ENCODE measurements around the gene FAM168A.

FAM168A gene

GRCh38 chr11:73554671-73555320 is 43.1 kb downstream of the FAM168A start:
- no peak for DNase-seq

- peak; percentile 9 for DNase-seq
Measured at GRCh38 chr11:73553266-73553665, 44.6 kb downstream of the FAM168A start.

- no peak for DNase-seq
Measured at GRCh38 chr11:73551677-73552076, 46.2 kb downstream of the FAM168A start.

- no peak for DNase-seq
Measured at GRCh38 chr11:73549376-73549775, 48.5 kb downstream of the FAM168A start.

- DNase-seq = no peak
Measured at GRCh38 chr11:73547706-73548595, 50.0 kb downstream of the FAM168A start.

GRCh38 chr11:73542175-73542574 is 55.7 kb downstream of the FAM168A start:
- no peak for DNase-seq

- no peak for DNase-seq
Measured at GRCh38 chr11:73539506-73540084, 58.3 kb downstream of the FAM168A start.

- DNase-seq = no peak
Measured at GRCh38 chr11:73538381-73538872, 59.5 kb downstream of the FAM168A start.

- DNase-seq = no peak
Measured at GRCh38 chr11:73537969-73538368, 59.9 kb downstream of the FAM168A start.

GRCh38 chr11:73536961-73537360 is 61.0 kb downstream of the FAM168A start:
- DNase-seq = no peak

GRCh38 chr11:73532310-73532709 is 65.6 kb downstream of the FAM168A start:
- DNase-seq = no peak

- no peak for DNase-seq
Measured at GRCh38 chr11:73531386-73531785, 66.5 kb downstream of the FAM168A start.

- no peak for DNase-seq
Measured at GRCh38 chr11:73530109-73530508, 67.8 kb downstream of the FAM168A start.

- DNase-seq = no peak
Measured at GRCh38 chr11:73529204-73529530, 68.7 kb downstream of the FAM168A start.

- DNase-seq = no peak
Measured at GRCh38 chr11:73528483-73529203, 69.3 kb downstream of the FAM168A start.

- DNase-seq = no peak
Measured at GRCh38 chr11:73528013-73528412, 69.9 kb downstream of the FAM168A start.

GRCh38 chr11:73525611-73526010 is 72.3 kb downstream of the FAM168A start:
- DNase-seq = no peak

GRCh38 chr11:73524774-73525173 is 73.1 kb downstream of the FAM168A start:
- DNase-seq = no peak

- peak; percentile 66 for DNase-seq
Measured at GRCh38 chr11:73521621-73522020, 76.3 kb downstream of the FAM168A start.

- DNase-seq = peak; percentile 43
Measured at GRCh38 chr11:73520353-73521061, 77.4 kb downstream of the FAM168A start.

GRCh38 chr11:73519266-73519665 is 78.6 kb downstream of the FAM168A start:
- DNase-seq = no peak

- no peak for DNase-seq
Measured at GRCh38 chr11:73518195-73518594, 79.7 kb downstream of the FAM168A start.

GRCh38 chr11:73516080-73516479 is 81.8 kb downstream of the FAM168A start:
- no peak for DNase-seq
